HS-27A (cell line): ENCODE results near the gene SRGAP2C.
"Not testable (repeated sequence)": the region's sequence is repeated elsewhere in the genome, so short reads cannot be mapped to it uniquely, and the experiment has no call there.

Experiments used
- DNase-seq: peaks from one replicate; pipeline ENCODE4 v3.0.0-alpha.2; 2012; ENCODE audit warnings: low read depth, missing footprints

Gene SRGAP2C

GRCh38 chr1:121384754-121385153 lies 200.0 kb downstream of the SRGAP2C start:
- DNase-seq, result not testable (repeated sequence)

GRCh38 chr1:121385162-121385561 lies 200.4 kb downstream of the SRGAP2C start:
- DNase-seq, result not testable (repeated sequence)

GRCh38 chr1:121385563-121386288 lies 201.0 kb downstream of the SRGAP2C start:
- DNase-seq, result not testable (repeated sequence)

- DNase-seq, result not testable (repeated sequence)
Observed at GRCh38 chr1:121386319-121386948, 201.7 kb downstream of the SRGAP2C start.

- DNase-seq, result not testable (repeated sequence)
Observed at GRCh38 chr1:121389895-121390560, 205.3 kb downstream of the SRGAP2C start.

GRCh38 chr1:121392130-121392529 lies 207.4 kb downstream of the SRGAP2C start:
- DNase-seq, result not testable (repeated sequence)

- DNase-seq, result not testable (repeated sequence)
Observed at GRCh38 chr1:121395718-121396201, 211.0 kb downstream of the SRGAP2C start.

- not testable (repeated sequence) for DNase-seq
Observed at GRCh38 chr1:121396335-121397081, 211.7 kb downstream of the SRGAP2C start.

- not testable (repeated sequence) for DNase-seq
Observed at GRCh38 chr1:121397101-121397500, 212.3 kb downstream of the SRGAP2C start.

- DNase-seq, result not testable (repeated sequence)
Observed at GRCh38 chr1:121399193-121399592, 214.4 kb downstream of the SRGAP2C start.

GRCh38 chr1:121400108-121400507 lies 215.3 kb downstream of the SRGAP2C start:
- DNase-seq, result not testable (repeated sequence)

- not testable (repeated sequence) for DNase-seq
Observed at GRCh38 chr1:121400541-121401310, 216.0 kb downstream of the SRGAP2C start.

- DNase-seq, result not testable (repeated sequence)
Observed at GRCh38 chr1:121401375-121401955, 216.7 kb downstream of the SRGAP2C start.

GRCh38 chr1:121403254-121403653 lies 218.5 kb downstream of the SRGAP2C start:
- DNase-seq, result not testable (repeated sequence)

- no peak for DNase-seq
Observed at GRCh38 chr1:121408354-121408753, 223.6 kb downstream of the SRGAP2C start.

GRCh38 chr1:121413821-121414220 lies 229.0 kb downstream of the SRGAP2C start:
- no peak for DNase-seq

GRCh38 chr1:121414905-121415304 lies 230.1 kb downstream of the SRGAP2C start:
- no peak for DNase-seq

- DNase-seq, result peak; percentile 19
Observed at GRCh38 chr1:121417325-121417923, 232.6 kb downstream of the SRGAP2C start.

- no peak for DNase-seq
Observed at GRCh38 chr1:121418369-121419049, 233.7 kb downstream of the SRGAP2C start.
